WTC11 (cell line): ENCODE results near the gene SLAIN1.

Source experiments
- CREM ChIP-seq: sonication (generic); formaldehyde crosslinking; IDR thresholded peaks from 2 replicates; pipeline ENCODE4 v1.8.1; 2022; ENCODE audit warnings: mild to moderate bottlenecking, missing genetic modification reagents, moderate library complexity
- ESRRA ChIP-seq: sonication (generic); formaldehyde crosslinking; IDR thresholded peaks from 2 replicates; pipeline ENCODE4 v1.8.1; 2022; ENCODE audit warnings: mild to moderate bottlenecking, missing genetic modification reagents, borderline replicate concordance
- GABPB1 ChIP-seq: sonication (generic); formaldehyde crosslinking; IDR thresholded peaks from 2 replicates; pipeline ENCODE4 v1.8.1; 2023; ENCODE audit warnings: mild to moderate bottlenecking, missing genetic modification reagents
- IRF2 ChIP-seq: sonication (generic); formaldehyde crosslinking; IDR thresholded peaks from 2 replicates; pipeline ENCODE4 v1.8.0; 2022; ENCODE audit warnings: low read depth, missing genetic modification reagents, borderline replicate concordance
- TEAD1 ChIP-seq: sonication (generic); formaldehyde crosslinking; IDR thresholded peaks from 2 replicates; pipeline ENCODE4 v1.8.0; 2022; ENCODE audit warnings: mild to moderate bottlenecking, missing genetic modification reagents
- TEAD4 ChIP-seq: sonication (generic); formaldehyde crosslinking; IDR thresholded peaks from 2 replicates; pipeline ENCODE4 v1.8.0; 2022; ENCODE audit warnings: mild to moderate bottlenecking, missing genetic modification reagents
- ZNF263 ChIP-seq: sonication (generic); formaldehyde crosslinking; IDR thresholded peaks from 2 replicates; pipeline ENCODE4 v1.8.1; 2022; ENCODE audit warnings: low read depth, mild to moderate bottlenecking, moderate library complexity, missing genetic modification reagents
- TF ChIP-seq, protein P1 (sequence below): fragments of 200-600 bp; IDR thresholded peaks from 2 replicates; pipeline ENCODE4 v1.8.0; 2022; ENCODE audit warnings: antibody characterized with exemption
- TF ChIP-seq, protein P2 (sequence below): sonication (generic); formaldehyde crosslinking; IDR thresholded peaks from 2 replicates; pipeline ENCODE4 v1.8.1; 2023; ENCODE audit warnings: mild to moderate bottlenecking, missing genetic modification reagents, moderate library complexity
- TF ChIP-seq, protein P3 (sequence below): sonication (generic); formaldehyde crosslinking; IDR thresholded peaks from 2 replicates; pipeline ENCODE4 v1.8.1; 2022; ENCODE audit warnings: low read depth, missing genetic modification reagents, borderline replicate concordance
- TF ChIP-seq, protein P4 (sequence below): sonication (generic); formaldehyde crosslinking; IDR thresholded peaks from 2 replicates; pipeline ENCODE4 v1.8.0; 2022; ENCODE audit warnings: missing genetic modification reagents
- TF ChIP-seq, protein P5 (sequence below): sonication (generic); formaldehyde crosslinking; IDR thresholded peaks from 2 replicates; pipeline ENCODE4 v1.8.1; 2023; ENCODE audit warnings: mild to moderate bottlenecking, missing genetic modification reagents, moderate library complexity

DNA sequence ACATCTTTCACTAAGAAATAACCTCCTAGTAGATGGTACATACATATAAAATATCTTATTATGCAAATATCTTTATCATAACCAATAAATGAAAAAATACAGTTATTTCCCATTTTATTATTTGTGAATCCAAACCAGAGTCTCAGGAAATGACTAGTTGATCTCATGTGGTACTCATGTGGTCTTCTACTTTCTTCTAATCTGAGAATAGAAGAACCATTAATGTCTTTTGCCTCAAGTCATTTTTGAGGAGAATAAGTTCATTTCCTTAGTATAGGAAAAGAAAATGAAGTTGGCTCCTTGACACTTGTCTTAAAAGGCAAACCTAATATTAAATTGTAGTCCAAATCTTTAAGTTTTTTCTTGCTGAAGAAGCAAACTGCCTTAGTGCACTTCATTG is 114.5 kb downstream of the SLAIN1 start:
- TF ChIP-seq, protein P1, sequence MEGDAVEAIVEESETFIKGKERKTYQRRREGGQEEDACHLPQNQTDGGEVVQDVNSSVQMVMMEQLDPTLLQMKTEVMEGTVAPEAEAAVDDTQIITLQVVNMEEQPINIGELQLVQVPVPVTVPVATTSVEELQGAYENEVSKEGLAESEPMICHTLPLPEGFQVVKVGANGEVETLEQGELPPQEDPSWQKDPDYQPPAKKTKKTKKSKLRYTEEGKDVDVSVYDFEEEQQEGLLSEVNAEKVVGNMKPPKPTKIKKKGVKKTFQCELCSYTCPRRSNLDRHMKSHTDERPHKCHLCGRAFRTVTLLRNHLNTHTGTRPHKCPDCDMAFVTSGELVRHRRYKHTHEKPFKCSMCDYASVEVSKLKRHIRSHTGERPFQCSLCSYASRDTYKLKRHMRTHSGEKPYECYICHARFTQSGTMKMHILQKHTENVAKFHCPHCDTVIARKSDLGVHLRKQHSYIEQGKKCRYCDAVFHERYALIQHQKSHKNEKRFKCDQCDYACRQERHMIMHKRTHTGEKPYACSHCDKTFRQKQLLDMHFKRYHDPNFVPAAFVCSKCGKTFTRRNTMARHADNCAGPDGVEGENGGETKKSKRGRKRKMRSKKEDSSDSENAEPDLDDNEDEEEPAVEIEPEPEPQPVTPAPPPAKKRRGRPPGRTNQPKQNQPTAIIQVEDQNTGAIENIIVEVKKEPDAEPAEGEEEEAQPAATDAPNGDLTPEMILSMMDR = no peak
- TF ChIP-seq, protein P2, sequence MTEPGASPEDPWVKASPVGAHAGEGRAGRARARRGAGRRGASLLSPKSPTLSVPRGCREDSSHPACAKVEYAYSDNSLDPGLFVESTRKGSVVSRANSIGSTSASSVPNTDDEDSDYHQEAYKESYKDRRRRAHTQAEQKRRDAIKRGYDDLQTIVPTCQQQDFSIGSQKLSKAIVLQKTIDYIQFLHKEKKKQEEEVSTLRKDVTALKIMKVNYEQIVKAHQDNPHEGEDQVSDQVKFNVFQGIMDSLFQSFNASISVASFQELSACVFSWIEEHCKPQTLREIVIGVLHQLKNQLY (CRISPR knock-in tag) = no peak
- TF ChIP-seq TEAD1 (CRISPR knock-in tag) (no peak), CREM (no peak), GABPB1 (no peak), ESRRA (CRISPR knock-in tag) (no peak), IRF2 (CRISPR knock-in tag) (no peak), ZNF263 (no peak), TEAD4 (CRISPR knock-in tag) (no peak)
- TF ChIP-seq, protein P3, sequence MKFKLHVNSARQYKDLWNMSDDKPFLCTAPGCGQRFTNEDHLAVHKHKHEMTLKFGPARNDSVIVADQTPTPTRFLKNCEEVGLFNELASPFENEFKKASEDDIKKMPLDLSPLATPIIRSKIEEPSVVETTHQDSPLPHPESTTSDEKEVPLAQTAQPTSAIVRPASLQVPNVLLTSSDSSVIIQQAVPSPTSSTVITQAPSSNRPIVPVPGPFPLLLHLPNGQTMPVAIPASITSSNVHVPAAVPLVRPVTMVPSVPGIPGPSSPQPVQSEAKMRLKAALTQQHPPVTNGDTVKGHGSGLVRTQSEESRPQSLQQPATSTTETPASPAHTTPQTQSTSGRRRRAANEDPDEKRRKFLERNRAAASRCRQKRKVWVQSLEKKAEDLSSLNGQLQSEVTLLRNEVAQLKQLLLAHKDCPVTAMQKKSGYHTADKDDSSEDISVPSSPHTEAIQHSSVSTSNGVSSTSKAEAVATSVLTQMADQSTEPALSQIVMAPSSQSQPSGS = no peak
- TF ChIP-seq, protein P4, sequence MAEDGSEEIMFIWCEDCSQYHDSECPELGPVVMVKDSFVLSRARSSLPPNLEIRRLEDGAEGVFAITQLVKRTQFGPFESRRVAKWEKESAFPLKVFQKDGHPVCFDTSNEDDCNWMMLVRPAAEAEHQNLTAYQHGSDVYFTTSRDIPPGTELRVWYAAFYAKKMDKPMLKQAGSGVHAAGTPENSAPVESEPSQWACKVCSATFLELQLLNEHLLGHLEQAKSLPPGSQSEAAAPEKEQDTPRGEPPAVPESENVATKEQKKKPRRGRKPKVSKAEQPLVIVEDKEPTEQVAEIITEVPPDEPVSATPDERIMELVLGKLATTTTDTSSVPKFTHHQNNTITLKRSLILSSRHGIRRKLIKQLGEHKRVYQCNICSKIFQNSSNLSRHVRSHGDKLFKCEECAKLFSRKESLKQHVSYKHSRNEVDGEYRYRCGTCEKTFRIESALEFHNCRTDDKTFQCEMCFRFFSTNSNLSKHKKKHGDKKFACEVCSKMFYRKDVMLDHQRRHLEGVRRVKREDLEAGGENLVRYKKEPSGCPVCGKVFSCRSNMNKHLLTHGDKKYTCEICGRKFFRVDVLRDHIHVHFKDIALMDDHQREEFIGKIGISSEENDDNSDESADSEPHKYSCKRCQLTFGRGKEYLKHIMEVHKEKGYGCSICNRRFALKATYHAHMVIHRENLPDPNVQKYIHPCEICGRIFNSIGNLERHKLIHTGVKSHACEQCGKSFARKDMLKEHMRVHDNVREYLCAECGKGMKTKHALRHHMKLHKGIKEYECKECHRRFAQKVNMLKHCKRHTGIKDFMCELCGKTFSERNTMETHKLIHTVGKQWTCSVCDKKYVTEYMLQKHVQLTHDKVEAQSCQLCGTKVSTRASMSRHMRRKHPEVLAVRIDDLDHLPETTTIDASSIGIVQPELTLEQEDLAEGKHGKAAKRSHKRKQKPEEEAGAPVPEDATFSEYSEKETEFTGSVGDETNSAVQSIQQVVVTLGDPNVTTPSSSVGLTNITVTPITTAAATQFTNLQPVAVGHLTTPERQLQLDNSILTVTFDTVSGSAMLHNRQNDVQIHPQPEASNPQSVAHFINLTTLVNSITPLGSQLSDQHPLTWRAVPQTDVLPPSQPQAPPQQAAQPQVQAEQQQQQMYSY (CRISPR knock-in tag) = no peak
- TF ChIP-seq, protein P5, sequence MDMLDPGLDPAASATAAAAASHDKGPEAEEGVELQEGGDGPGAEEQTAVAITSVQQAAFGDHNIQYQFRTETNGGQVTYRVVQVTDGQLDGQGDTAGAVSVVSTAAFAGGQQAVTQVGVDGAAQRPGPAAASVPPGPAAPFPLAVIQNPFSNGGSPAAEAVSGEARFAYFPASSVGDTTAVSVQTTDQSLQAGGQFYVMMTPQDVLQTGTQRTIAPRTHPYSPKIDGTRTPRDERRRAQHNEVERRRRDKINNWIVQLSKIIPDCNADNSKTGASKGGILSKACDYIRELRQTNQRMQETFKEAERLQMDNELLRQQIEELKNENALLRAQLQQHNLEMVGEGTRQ (CRISPR knock-in tag) = no peak
